Left forelimb (tissue), 1 donor: Measurements from ENCODE around the gene DCTN5.

ENCODE experiments used
- DNase-seq: peaks from one replicate; pipeline ENCODE4 v3.0.0-alpha.2; 2018; ENCODE audit warnings: low spot score

Gene DCTN5

GRCh38 chr16:23663918-23664317 lies 22.7 kb downstream of the DCTN5 start:
- no peak for DNase-seq

GRCh38 chr16:23666571-23667354 lies 25.5 kb downstream of the DCTN5 start:
- DNase-seq, result no peak

DNA sequence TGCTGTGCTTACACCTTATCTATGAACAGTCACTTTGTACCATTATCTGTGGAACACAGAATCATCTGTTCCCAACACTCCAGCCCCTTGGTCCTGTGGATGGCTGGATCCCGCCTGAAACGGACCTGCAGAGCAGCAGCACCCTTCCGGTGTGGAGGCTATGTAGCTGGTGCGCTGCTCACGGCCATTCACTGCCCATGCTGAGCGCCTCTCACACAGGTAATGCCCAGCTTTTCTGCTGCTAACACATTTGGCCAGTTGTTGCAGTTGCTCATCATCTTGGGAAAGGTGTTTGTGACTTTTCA lies 26.0 kb downstream of the DCTN5 start:
- no peak for DNase-seq

DNA sequence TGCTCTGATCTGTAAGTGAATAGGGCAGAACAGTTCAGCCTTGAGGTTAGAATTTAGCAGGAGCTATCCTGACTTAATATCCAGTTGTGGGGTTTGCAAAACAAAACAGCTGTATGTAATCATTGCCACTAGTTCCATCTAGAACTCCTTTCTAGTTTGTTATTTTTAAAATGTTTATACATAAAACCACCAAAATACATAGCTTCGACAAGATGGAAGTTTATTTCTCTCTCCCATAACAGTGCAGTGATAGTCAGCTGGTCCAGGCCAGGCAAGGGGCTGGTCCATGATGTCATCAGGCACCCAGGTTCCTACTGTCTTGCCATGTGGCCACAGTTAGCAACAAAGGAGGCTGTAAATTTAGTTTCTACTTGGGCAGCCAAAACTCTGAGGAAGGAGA lies 27.0 kb downstream of the DCTN5 start:
- DNase-seq, result no peak

GRCh38 chr16:23668873-23669272 lies 27.6 kb downstream of the DCTN5 start:
- no peak for DNase-seq

DNA sequence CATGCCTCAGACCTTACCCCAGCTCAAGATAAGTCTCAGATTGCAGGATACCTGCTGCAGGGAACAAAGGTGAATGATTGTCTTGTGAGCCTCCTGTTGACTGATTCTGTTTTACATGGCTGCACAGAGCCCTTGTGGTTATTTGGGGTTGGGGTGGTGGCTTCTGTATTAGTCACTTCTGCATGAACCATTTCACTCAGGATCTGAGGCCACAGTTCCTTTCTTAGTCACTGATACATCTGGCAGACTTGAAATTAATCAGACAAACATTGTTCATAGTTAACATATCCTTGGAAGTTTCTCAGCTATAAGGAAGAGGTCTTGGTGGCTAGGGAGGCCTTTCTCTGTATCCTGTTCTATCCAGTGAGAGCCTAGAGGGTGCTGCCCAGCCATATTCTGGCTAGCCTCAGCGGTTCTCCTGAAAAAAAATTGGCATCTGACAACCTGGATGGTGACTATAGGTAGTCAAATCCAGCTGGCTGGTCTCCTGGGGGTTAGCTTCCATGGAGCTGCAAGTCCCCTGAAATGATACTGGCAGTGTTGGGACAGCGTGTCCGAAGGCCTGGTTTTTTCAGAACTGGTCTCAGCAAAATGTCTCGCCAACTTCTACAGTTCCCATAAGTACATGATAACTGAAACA lies 29.0 kb downstream of the DCTN5 start:
- no peak for DNase-seq

- no peak for DNase-seq
Observed at GRCh38 chr16:23673971-23674614, 32.8 kb downstream of the DCTN5 start.

GRCh38 chr16:23676924-23677480 lies 35.7 kb downstream of the DCTN5 start:
- DNase-seq, result no peak

DNA sequence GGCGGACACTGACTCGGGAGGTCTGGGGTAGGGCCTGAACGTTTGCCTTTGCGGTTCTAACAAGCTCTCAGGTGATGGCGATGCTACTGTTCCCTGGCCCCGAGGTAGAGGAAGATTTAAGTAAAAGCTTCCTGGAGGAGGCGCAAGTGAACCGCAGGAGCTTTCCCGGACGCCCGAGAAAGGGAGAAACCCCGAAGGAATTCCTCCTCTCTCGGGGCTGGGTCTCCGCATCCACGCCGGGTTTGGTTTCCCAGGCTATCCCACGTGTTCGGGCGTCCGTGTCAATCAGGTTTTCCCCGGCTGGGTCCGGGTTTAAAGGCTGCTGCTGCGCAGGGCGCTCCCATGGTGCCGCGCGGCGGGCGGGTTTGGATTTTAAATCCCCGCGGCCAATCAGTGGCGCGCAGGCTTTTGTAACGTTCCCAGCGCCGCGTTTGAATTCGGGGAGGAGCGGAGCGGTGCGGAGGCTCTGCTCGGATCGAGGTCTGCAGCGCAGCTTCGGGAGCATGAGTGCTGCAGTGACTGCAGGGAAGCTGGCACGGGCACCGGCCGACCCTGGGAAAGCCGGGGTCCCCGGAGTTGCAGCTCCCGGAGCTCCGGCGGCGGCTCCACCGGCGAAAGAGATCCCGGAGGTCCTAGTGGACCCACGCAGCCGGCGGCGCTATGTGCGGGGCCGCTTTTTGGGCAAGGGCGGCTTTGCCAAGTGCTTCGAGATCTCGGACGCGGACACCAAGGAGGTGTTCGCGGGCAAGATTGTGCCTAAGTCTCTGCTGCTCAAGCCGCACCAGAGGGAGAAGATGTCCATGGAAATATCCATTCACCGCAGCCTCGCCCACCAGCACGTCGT lies 37.4 kb downstream of the DCTN5 start, which contains the start of gene PLK1:
PLK1 (plus strand) TSS at position 460 of the 844 bp plus-strand sequence; CDS start at position 504, 44 bp downstream.
- peak; percentile 88 for DNase-seq

DNA sequence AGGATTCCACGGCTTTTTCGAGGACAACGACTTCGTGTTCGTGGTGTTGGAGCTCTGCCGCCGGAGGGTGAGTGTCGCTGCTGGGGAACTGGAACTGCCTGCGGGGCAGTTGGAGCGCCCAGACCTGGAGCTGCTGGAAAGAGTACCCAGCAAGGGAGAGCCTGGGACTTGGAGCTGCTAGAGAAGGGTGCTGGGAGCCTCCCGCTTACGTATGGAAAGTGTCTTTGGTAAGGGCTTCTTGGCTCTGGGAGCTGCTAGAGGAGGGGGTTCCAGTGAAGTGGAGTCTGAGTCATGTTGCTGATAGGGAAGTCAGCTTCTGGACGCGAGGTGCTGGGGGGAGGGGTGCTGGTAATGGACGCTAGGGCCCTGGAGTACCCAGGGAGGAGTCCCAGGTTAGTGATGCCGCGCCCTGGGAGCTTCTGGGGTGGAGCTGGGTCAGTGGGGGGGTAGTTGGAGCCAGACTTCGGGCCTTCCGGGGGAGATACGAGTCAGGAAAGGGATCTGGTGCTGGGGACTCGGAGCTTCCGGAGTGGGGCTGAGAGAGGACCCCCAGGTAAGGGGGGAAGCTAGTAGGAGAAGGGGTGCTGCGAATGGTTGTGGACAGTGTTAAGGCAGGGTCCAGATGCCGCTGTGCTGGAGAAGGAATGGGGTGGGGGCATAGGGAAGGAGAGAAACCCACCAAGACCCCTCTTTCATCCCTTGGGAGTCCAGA lies 38.2 kb downstream of the DCTN5 start:
- DNase-seq, result no peak

GRCh38 chr16:23679986-23680336 lies 38.7 kb downstream of the DCTN5 start:
- DNase-seq, result no peak

- DNase-seq, result no peak
Observed at GRCh38 chr16:23682181-23682580, 40.9 kb downstream of the DCTN5 start.

DNA sequence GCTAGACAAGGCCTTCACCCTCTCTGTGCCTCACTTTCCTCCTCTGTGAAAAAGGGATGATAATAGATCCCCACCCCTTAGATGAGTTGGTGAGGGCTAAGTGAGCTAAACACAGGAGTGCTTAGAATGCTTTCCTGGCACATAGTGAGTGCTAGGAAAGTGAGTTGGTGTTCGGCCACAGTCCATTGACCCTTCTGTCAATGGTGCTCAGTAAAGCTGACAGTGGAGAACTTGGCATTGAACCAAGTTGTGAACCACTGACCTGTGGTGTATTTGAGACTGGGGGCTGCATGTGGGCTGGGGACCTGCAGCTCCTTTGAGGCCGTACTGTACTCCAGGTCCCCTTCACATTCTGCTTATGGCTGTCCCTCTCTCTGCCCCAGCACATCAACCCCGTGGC lies 42.2 kb downstream of the DCTN5 start:
- DNase-seq, result no peak

- no peak for DNase-seq
Observed at GRCh38 chr16:23687034-23687808, 46.0 kb downstream of the DCTN5 start.

- no peak for DNase-seq
Observed at GRCh38 chr16:23689442-23690187, 48.3 kb downstream of the DCTN5 start.

- no peak for DNase-seq
Observed at GRCh38 chr16:23690771-23691482, 49.7 kb downstream of the DCTN5 start.

DNA sequence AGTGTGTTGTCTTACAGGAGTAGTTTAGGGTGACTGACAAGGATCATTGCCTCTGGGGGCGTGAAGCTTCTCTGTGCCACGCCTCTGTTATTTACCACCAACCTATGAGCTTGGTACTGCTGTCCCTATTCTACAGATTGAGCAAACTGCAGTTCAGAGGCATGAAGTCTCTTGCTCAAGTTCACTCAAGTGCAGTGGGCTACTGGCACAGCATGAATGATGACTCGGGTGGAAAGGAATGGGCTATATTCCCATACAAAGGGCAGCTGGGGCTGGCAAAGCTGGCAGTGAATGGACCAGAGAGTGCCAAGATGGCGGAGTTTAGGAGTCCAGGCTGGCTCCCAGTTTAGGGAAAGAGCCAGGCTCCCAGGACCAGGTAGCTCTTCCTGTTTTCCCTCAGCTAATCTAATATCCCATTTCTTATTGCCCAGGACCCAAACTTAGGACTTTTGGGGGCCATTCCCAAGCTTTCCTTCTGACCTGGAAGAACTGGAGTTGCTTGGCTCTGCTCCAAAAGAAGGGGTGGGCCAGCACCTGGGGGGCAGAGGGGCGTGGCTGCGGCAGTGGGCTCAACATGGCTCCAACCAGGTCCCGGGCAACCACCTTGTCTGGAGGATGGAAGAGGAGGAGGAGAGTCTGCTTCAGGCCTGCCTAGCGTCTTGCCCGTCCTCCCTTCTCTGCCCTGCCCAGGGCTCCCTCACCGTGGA lies 50.4 kb downstream of the DCTN5 start:
- DNase-seq, result no peak

GRCh38 chr16:23692190-23692837 lies 51.0 kb downstream of the DCTN5 start:
- DNase-seq, result no peak
